Calu3 (cell line): Measurements from ENCODE around the gene FUT6. TPM values are rescaled to one million over a fixed set of nuclear protein-coding genes. Genes with fewer than 3 reads are reported as not detected.
"Not testable (repeated sequence)": the region's sequence is repeated elsewhere in the genome, so short reads cannot be mapped to it uniquely, and the experiment has no call there.

Source experiments
- BruUV-seq: library from RNA; stranded (reverse); fragments of 400-500 nt; replicated peaks from 2 replicates; lab custom pipeline; 2021; lab: Mats Ljungman, UMichigan
- CTCF ChIA-PET: fragments of 300-600 bp; sonication (Branson Sonifier 250); formaldehyde crosslinking; loops from one replicate; lab custom pipeline; 2022; ENCODE audit warnings: antibody characterized with exemption; lab: Charles Lee
- DNase-seq: peaks from one replicate; pipeline ENCODE4 v3.0.0; 2022
- H3K27ac Mint-ChIP-seq: one replicate; pipeline ENCODE4 v1.8.0; 2022; ENCODE audit warnings: mixed read lengths; ENCODE audit not compliant: unreplicated experiment
- H3K27me3 Mint-ChIP-seq: one replicate; pipeline ENCODE4 v1.8.0; 2022; ENCODE audit warnings: mixed read lengths; ENCODE audit not compliant: unreplicated experiment
- H3K36me3 Mint-ChIP-seq: one replicate; pipeline ENCODE4 v1.8.0; 2022; ENCODE audit warnings: mild to moderate bottlenecking, moderate library complexity, mixed read lengths; ENCODE audit not compliant: insufficient read depth, unreplicated experiment
- H3K4me1 Mint-ChIP-seq: one replicate; pipeline ENCODE4 v1.8.0; 2022; ENCODE audit warnings: mild to moderate bottlenecking, low read depth, mixed read lengths; ENCODE audit not compliant: unreplicated experiment
- H3K4me3 Mint-ChIP-seq: one replicate; pipeline ENCODE4 v1.8.0; 2022; ENCODE audit warnings: mild to moderate bottlenecking, low read depth, moderate library complexity, mixed read lengths; ENCODE audit not compliant: unreplicated experiment
- H3K9me3 Mint-ChIP-seq: one replicate; pipeline ENCODE4 v1.8.0; 2022; ENCODE audit warnings: low read depth, mixed read lengths; ENCODE audit not compliant: unreplicated experiment
- CTCF ChIP-seq: fragments of 200-600 bp; IDR thresholded peaks from one replicate; pipeline ENCODE4 v1.8.0; 2022; ENCODE audit warnings: antibody characterized with exemption; ENCODE audit not compliant: unreplicated experiment
- intact Hi-C: fragments of 100-400 bp; cut with micrococcal nuclease; formaldehyde crosslinking; loops from one replicate; pipeline ENCODE4 v1.10.0; 2022; ENCODE audit not compliant: unreplicated experiment
- total RNA-seq: library from RNA; stranded (reverse); gene quantifications from 2 replicates; pipeline ENCODE4 v1.2.3, GENCODE V29; 2022

Gene FUT6
- total RNA-seq, 1 experiment from 2014 or later = 1.8 TPM

GRCh38 chr19:5785423-5785822 lies 54.1 kb downstream of the FUT6 start:
- intact Hi-C loops = no loop called here
- CTCF ChIA-PET = no interaction called here

GRCh38 chr19:5784581-5785147 lies 54.8 kb downstream of the FUT6 start, which contains the start of gene PRR22:
TSS of gene PRR22 (minus strand) at chr19:5784746. CDS start at chr19:5784660, 86 bp downstream.
- Mint-ChIP-seq H3K27me3 (no peaks in the 10 kb centered on the region), H3K36me3 (peaks cover 20% of the 10 kb centered on the region), H3K27ac (no peak within 1 kb of the TSS), H3K9me3 (no peaks in the 10 kb centered on the region), H3K4me3 (no peak within 1 kb of the TSS), H3K4me1 (no peaks in the 10 kb centered on the region)
- intact Hi-C loops = no loop called here
- BruUV-seq = no TSS peak
- no peak for TF ChIP-seq CTCF
- DNase-seq = no peak
- CTCF ChIA-PET = no interaction called here

More at GRCh38 chr19:5785423-5785822, 54.1 kb downstream of the FUT6 start:
- Mint-ChIP-seq H3K9me3 (no peaks in the 10 kb centered on the region), H3K27me3 (no peaks in the 10 kb centered on the region), H3K4me3 (no peak overlapping the region), H3K4me1 (no peaks in the 10 kb centered on the region), H3K36me3 (peaks cover 28% of the 10 kb centered on the region), H3K27ac (no peak overlapping the region)
- no peak for TF ChIP-seq CTCF
- DNase-seq = no peak
- BruUV-seq = no TSS peak

GRCh38 chr19:5782945-5783919 lies 56.3 kb downstream of the FUT6 start:
- intact Hi-C loops = no loop called here
- Mint-ChIP-seq H3K4me1 (no peaks in the 10 kb centered on the region), H3K27me3 (no peaks in the 10 kb centered on the region), H3K4me3 (no peak overlapping the region), H3K27ac (no peak overlapping the region), H3K9me3 (no peaks in the 10 kb centered on the region), H3K36me3 (peaks cover 9% of the 10 kb centered on the region)
- BruUV-seq = no TSS peak
- no peak for DNase-seq
- TF ChIP-seq CTCF = no peak
- CTCF ChIA-PET = no interaction called here

- no peak for DNase-seq
- Mint-ChIP-seq H3K9me3 (no peaks in the 10 kb centered on the region), H3K27me3 (no peaks in the 10 kb centered on the region), H3K27ac (no peak overlapping the region), H3K4me3 (no peak overlapping the region), H3K4me1 (no peaks in the 10 kb centered on the region), H3K36me3 (peaks cover 8% of the 10 kb centered on the region)
- CTCF ChIA-PET = no interaction called here
- no TSS peak for BruUV-seq
- intact Hi-C loops = no loop called here
- TF ChIP-seq CTCF = no peak
These were observed 57.2 kb downstream of the FUT6 start for GRCh38 chr19:5782322-5782721.

- intact Hi-C loops, CTCF ChIA-PET, H3K4me1 Mint-ChIP-seq, H3K27me3 Mint-ChIP-seq, DNase-seq, H3K4me3 Mint-ChIP-seq, BruUV-seq, H3K36me3 Mint-ChIP-seq, H3K9me3 Mint-ChIP-seq, H3K27ac Mint-ChIP-seq: not testable (repeated sequence)
These were observed 58.6 kb downstream of the FUT6 start for GRCh38 chr19:5780916-5781315.
